Hepatocyte (in vitro differentiated cells): ENCODE data around the gene MYL3. TPM values are rescaled to one million over a fixed set of nuclear protein-coding genes. Genes with fewer than 3 reads are reported as not detected.

ENCODE experiments used
- DNase-seq: peaks from one replicate; pipeline ENCODE4 v3.0.0-alpha.2; 2016; ENCODE audit warnings: low spot score
- H2AFZ ChIP-seq: fragments of 200-600 bp; sonication (generic); 2 replicates; pipeline ENCODE4 v1.6.0; 2016; ENCODE audit warnings: antibody characterized with exemption, mild to moderate bottlenecking
- H3K27ac ChIP-seq: fragments of 200-600 bp; sonication (generic); 2 replicates; pipeline ENCODE4 v1.5.1; 2016; ENCODE audit warnings: mild to moderate bottlenecking
- H3K27me3 ChIP-seq: fragments of 200-600 bp; sonication (generic); 2 replicates; pipeline ENCODE4 v1.6.1; 2016
- H3K36me3 ChIP-seq: fragments of 200-600 bp; sonication (generic); replicated peaks from 2 replicates; pipeline ENCODE4 v1.5.1; 2016; ENCODE audit warnings: low read depth; ENCODE audit not compliant: insufficient read depth
- H3K4me1 ChIP-seq: fragments of 200-600 bp; sonication (generic); 2 replicates; pipeline ENCODE4 v1.5.1; 2016; ENCODE audit warnings: mild to moderate bottlenecking, moderate library complexity; ENCODE audit not compliant: insufficient read depth
- H3K4me2 ChIP-seq: fragments of 200-600 bp; sonication (generic); 2 replicates; pipeline ENCODE4 v1.6.0; 2016
- H3K4me3 ChIP-seq: fragments of 200-600 bp; sonication (generic); 2 replicates; pipeline ENCODE4 v1.5.1; 2016; ENCODE audit warnings: mild to moderate bottlenecking
- H3K79me2 ChIP-seq: fragments of 200-600 bp; sonication (generic); 2 replicates; pipeline ENCODE4 v1.6.0; 2017; ENCODE audit warnings: mild to moderate bottlenecking
- H3K9me2 ChIP-seq: fragments of 200-600 bp; sonication (generic); replicated peaks from 2 replicates; pipeline ENCODE4 v1.6.0; 2017; ENCODE audit warnings: mild to moderate bottlenecking; ENCODE audit not compliant: insufficient read depth
- H3K9me3 ChIP-seq: fragments of 200-600 bp; sonication (generic); 2 replicates; pipeline ENCODE4 v1.5.1; 2016; ENCODE audit warnings: low read depth, mild to moderate bottlenecking
- H4K20me1 ChIP-seq: fragments of 200-600 bp; sonication (generic); 2 replicates; pipeline ENCODE4 v1.6.0; 2016; ENCODE audit warnings: mild to moderate bottlenecking; ENCODE audit not compliant: insufficient read depth, poor library complexity, severe bottlenecking
- EZH2 ChIP-seq: fragments of 200-600 bp; sonication (generic); IDR thresholded peaks from 2 replicates; pipeline ENCODE4 v1.6.1; 2016; ENCODE audit warnings: antibody characterized with exemption, mild to moderate bottlenecking, borderline replicate concordance
- EZH2phosphoT487 ChIP-seq: fragments of 200-600 bp; sonication (generic); IDR thresholded peaks from one replicate; pipeline ENCODE4 v1.6.1; 2018; ENCODE audit warnings: antibody characterized with exemption, mild to moderate bottlenecking, low read depth, moderate library complexity; ENCODE audit not compliant: unreplicated experiment, severe bottlenecking
- WGBS: methylation state at CpG from one replicate; pipeline ENCODE4 v1.1.6; 2016; ENCODE audit warnings: low lambda C conversion rate; ENCODE audit errors: missing lambda C conversion rate; 5-methylcytosine and 5-hydroxymethylcytosine counted together
- polyA plus RNA-seq: library from polyadenylated mRNA; unstranded; fragments of >200 nt; fragmentation: Nextera tagmentation; extraction: Ambion mirVana; gene quantifications from 2 replicates; pipeline ENCODE4 v1.2.1, GENCODE V29; 2016
- total RNA-seq: library from RNA; depleted of rRNA; stranded (reverse); fragments of >200 nt; gene quantifications from 2 replicates; pipeline ENCODE4 v1.2.3, GENCODE V29; 2014
- TF ChIP-seq, protein P1 (sequence below): fragments of 200-600 bp; sonication (generic); IDR thresholded peaks from 2 replicates; pipeline ENCODE4 v1.5.1; 2016; ENCODE audit warnings: antibody characterized with exemption, mild to moderate bottlenecking; ENCODE audit not compliant: poor library complexity

Gene MYL3
- total and polyA plus RNA-seq, 2 experiments from 2014 or later: 9.5 to 9.7 TPM

DNA sequence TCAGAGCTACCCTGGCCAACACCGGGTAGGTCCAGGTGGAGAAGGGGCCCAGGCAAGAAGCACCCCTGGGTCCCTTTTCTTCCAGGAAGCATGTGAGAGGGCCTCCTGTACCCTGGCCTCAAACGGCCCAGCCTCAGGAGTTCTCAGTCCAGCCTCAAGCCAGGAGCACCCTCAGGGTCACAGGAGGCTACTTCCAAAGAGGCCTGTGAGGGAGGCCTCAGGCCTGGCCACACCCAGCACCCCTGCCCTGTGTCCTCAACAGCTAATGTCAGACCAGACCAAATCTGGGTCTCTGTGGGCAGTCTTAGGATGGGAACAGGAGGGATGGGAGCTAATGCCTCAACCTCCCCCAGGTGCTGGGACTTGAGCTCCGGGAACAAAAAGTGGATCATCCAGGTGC, 37.8 kb upstream of the MYL3 start:
- H3K27me3 ChIP-seq: no peaks in the 10 kb centered on the region
- no peak overlapping the region for H3K4me3 ChIP-seq
- H3K9me3 ChIP-seq: no peaks in the 10 kb centered on the region
- no peak overlapping the region for H3K4me2 ChIP-seq
- no peaks in the 10 kb centered on the region for H3K9me2 ChIP-seq
- no peaks in the 10 kb centered on the region for H3K4me1 ChIP-seq
- no peaks in the 10 kb centered on the region for H3K36me3 ChIP-seq
- no peaks in the 10 kb centered on the region for H3K79me2 ChIP-seq
- H3K27ac ChIP-seq: no peak overlapping the region
- TF ChIP-seq EZH2phosphoT487: no peak
- TF ChIP-seq EZH2: no peak
- TF ChIP-seq, protein P1, sequence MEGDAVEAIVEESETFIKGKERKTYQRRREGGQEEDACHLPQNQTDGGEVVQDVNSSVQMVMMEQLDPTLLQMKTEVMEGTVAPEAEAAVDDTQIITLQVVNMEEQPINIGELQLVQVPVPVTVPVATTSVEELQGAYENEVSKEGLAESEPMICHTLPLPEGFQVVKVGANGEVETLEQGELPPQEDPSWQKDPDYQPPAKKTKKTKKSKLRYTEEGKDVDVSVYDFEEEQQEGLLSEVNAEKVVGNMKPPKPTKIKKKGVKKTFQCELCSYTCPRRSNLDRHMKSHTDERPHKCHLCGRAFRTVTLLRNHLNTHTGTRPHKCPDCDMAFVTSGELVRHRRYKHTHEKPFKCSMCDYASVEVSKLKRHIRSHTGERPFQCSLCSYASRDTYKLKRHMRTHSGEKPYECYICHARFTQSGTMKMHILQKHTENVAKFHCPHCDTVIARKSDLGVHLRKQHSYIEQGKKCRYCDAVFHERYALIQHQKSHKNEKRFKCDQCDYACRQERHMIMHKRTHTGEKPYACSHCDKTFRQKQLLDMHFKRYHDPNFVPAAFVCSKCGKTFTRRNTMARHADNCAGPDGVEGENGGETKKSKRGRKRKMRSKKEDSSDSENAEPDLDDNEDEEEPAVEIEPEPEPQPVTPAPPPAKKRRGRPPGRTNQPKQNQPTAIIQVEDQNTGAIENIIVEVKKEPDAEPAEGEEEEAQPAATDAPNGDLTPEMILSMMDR: no peak
- H4K20me1 ChIP-seq: no peaks in the 10 kb centered on the region
- no peak for DNase-seq
- no peak overlapping the region for H2AFZ ChIP-seq
- WGBS: 95% methylated on average over 3 of the region's 3 CpGs

DNA sequence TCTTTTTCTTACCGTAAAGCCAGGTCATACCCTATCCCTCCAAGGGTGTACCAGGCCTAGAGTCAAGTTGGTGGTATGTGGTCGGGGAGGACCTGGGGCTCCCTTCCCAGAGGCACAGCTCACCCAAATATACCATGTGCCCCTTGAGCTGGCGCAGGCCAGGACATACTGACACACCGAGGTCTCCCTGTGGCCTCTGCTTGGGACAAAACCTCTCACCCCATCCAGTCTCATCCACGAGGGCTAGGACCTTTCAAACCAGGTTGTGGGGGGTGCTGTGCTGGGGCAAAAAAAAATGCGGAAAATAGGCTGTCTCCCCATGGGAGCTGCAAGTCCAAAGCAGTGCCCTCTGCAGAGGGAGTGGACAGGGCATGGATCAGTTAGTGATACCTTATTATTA, 37.1 kb upstream of the MYL3 start:
- Histone ChIP-seq H3K9me3 (no peaks in the 10 kb centered on the region), H3K9me2 (no peaks in the 10 kb centered on the region), H3K4me1 (no peaks in the 10 kb centered on the region), H3K79me2 (no peaks in the 10 kb centered on the region), H3K27ac (no peak overlapping the region), H3K27me3 (no peaks in the 10 kb centered on the region), H3K4me3 (no peak overlapping the region), H4K20me1 (no peaks in the 10 kb centered on the region), H2AFZ (no peak overlapping the region), H3K36me3 (no peaks in the 10 kb centered on the region), H3K4me2 (no peak overlapping the region)
- no peak for TF ChIP-seq EZH2phosphoT487
- TF ChIP-seq EZH2: no peak
- TF ChIP-seq, protein P1: no peak
- WGBS: 88% methylated on average over 6 of the region's 6 CpGs
- no peak for DNase-seq

- no peaks in the 10 kb centered on the region for H3K79me2 ChIP-seq
- no peaks in the 10 kb centered on the region for H3K9me3 ChIP-seq
- 75% methylated on average over 5 of the region's 5 CpGs for WGBS
These were observed 36.7 kb upstream of the MYL3 start for GRCh38 chr3:46900007-46900292.

More at GRCh38 chr3:46900007-46900292, 36.7 kb upstream of the MYL3 start:
- no peaks in the 10 kb centered on the region for H4K20me1 ChIP-seq
- H3K4me1 ChIP-seq: no peaks in the 10 kb centered on the region
- H3K9me2 ChIP-seq: no peaks in the 10 kb centered on the region
- H3K27ac ChIP-seq: no peak overlapping the region
- H3K4me2 ChIP-seq: no peak overlapping the region
- no peak for TF ChIP-seq EZH2phosphoT487
- no peak for TF ChIP-seq EZH2
- TF ChIP-seq, protein P1: no peak
- no peaks in the 10 kb centered on the region for H3K27me3 ChIP-seq
- no peak overlapping the region for H3K4me3 ChIP-seq
- no peak overlapping the region for H2AFZ ChIP-seq
- DNase-seq: no peak
- no peaks in the 10 kb centered on the region for H3K36me3 ChIP-seq
